DMS79 treated with DMSO at 0.1 percent for 48 hours (cell line): ENCODE measurements around the gene AMY2A.
"Not testable (repeated sequence)": the region's sequence is repeated elsewhere in the genome, so short reads cannot be mapped to it uniquely, and the experiment has no call there.

Experiments used
- DNase-seq: peaks from one replicate; lab custom pipeline; 2025; lab: John Stamatoyannopoulos, UW

AMY2A gene

GRCh38 chr1:103616994-103617477, at the start of gene AMY2A:
AMY2A (plus strand) TSS chr1:103617427; CDS start chr1:103617441, 14 bp downstream.
- DNase-seq: not testable (repeated sequence)

DNA sequence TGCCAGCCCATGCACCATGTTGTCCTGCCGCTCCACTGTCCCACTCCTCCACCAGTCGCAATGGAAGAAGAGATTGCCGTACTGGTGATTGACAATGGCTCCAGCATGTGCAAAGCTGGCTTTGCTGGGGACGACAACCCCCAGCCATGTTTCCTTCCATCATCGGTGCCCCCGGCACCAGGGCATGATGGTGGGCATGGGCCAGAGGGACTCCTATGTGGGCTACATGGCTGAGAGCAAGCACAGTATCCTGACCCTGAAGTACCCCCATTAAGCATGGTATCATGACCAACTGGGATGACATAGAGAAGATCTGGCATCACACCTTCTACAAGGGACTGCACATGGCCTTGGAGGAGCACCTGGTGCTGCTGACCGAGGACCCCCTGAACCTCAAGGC, 47.7 kb upstream of the AMY2A start:
- no peak for DNase-seq

- not testable (repeated sequence) for DNase-seq
Measured at GRCh38 chr1:103571289-103571688, 45.9 kb upstream of the AMY2A start, which contains the start of gene AMY2B. AMY2B (plus strand) TSS chr1:103571589; CDS start chr1:103571603, 14 bp downstream.

DNA sequence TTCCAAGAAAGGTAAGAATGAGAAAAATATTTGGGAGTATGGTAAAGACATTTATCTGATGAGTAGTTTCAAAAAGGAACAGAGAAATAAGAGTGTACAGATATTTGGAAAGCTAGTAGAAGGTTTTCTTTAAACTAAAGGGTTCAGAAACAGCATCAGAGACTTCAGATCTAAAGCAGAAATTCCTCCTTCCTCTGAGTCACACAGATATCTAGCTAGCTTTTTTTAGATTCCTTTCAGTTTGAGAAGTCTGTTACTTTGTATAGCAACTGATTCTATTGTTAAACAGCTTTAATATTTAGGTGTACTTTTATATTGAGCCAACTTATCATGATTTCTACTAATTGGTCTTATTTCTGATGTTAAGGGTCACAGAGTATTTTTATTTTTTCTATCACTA, 41.2 kb upstream of the AMY2A start:
- no peak for DNase-seq

DNA sequence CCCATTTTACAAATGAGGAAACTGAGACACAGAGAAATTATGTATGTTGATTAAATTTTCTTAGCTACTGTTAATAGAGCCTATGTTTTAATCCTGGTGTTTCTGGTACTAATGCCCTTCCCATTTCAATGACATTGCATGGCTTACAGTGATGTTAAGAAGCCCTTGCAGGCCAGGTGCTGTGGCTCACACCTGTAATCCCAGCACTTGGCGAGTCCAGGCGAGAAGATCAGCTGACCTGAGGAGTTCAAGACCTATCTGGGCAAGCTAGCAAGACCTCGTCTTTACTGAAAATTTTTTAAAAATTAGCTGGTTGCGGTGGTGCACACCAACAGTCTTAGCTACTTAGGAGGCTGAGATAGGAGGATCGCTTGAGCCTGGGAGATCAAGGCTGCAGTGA, 40.4 kb upstream of the AMY2A start:
- DNase-seq: not testable (repeated sequence)

GRCh38 chr1:103582464-103582863, 34.8 kb upstream of the AMY2A start:
- peak; percentile 96 for DNase-seq

- DNase-seq: no peak
Measured at GRCh38 chr1:103583887-103584286, 33.3 kb upstream of the AMY2A start.

- no peak for DNase-seq
Measured at GRCh38 chr1:103584537-103584936, 32.7 kb upstream of the AMY2A start.

GRCh38 chr1:103602740-103603139, 14.5 kb upstream of the AMY2A start:
- DNase-seq: not testable (repeated sequence)

- DNase-seq: no peak
Measured at GRCh38 chr1:103616362-103616761, 865 bp upstream of the AMY2A start.

GRCh38 chr1:103627436-103627835, 10.2 kb downstream of the AMY2A start:
- DNase-seq: not testable (repeated sequence)

DNA sequence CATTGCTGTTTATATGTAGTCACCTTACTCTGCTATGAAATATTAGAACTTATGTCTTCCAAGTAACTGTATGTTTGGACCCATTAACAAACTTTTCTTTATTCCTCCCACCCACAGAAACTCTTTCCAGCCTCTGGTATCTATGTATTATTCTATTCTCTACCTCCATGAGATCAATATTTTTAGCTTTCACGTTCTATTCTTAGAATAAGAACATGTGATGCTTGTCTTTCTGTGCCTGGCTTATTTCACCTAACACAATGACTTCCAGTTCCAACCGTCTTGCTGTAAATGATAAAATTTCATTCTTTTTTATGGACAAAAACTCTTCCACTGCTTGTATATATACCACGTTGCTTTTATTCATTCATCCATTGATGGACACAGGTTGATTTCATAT, 24.0 kb downstream of the AMY2A start:
- DNase-seq: not testable (repeated sequence)

DNA sequence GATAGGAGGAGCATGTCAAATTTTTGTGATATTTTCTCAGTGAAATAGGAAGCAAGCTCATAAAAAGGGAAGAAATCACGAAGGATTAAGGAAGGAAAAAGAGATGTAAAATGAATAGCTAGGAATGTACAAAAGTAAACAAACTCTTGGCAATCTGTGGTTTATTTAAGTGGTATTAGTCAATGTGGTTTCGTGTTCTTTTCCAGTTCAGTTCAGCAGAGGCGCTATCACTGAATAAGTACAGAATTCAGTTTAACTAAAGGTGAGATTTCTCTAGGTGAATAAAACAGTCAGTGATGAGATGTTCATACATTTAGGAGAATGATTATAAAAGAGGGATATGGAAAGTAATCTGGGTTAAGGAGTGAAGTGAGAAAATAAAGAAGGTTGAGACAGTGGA, 26.7 kb downstream of the AMY2A start:
- not testable (repeated sequence) for DNase-seq

GRCh38 chr1:103650305-103650704, 33.1 kb downstream of the AMY2A start:
- DNase-seq: not testable (repeated sequence)

- DNase-seq: not testable (repeated sequence)
Measured at GRCh38 chr1:103650889-103651288, 33.7 kb downstream of the AMY2A start.

DNA sequence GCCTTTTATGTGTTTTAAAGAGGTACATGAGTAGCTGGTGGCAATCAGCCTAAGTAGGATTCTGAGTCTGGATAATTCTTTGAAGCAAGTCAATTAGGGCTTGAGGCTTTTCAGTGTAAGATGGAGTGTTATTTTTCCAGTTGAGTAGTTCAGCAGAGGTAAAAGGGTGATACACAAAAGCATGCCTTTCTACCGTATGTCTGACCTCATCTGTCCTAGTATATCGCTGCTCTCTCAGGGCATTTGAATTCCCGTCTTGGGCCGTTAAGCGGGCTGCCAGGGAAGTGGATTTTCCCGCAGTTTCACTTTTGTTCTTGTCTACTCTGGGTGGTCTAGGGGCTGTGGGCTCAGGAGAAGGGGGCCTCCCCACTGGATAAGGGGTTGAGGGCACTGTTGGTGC, 36.9 kb downstream of the AMY2A start:
- not testable (repeated sequence) for DNase-seq

DNA sequence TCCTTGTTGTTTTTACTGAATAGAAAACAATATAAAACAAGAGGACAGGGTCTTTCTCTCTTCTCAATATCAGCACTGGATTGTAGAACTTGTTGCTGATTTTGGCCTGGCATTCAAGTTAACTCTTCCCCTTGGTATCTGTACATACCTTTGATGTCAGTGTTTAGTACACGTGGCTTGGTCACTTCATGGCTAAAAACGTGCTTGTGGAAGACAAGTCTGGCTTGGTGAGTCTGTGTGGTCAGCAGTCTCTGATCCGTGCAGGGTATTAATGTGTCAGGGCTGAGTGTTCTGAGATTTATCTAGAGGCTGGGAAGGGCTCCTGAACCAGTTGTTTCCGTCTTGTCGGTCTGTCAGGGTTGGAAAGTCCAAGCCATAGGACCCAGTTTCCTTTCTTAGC, 38.2 kb downstream of the AMY2A start, which contains the start of gene AMY1A:
Gene AMY1A (plus strand): TSS at position 301 of the 400 bp plus-strand sequence. CDS start 571 bp downstream, outside the sequence.
- not testable (repeated sequence) for DNase-seq
